PC-3 (cell line): Measurements from ENCODE around the gene TAOK2. TPM values are rescaled to one million over a fixed set of nuclear protein-coding genes. Genes with fewer than 3 reads are reported as not detected.

Experiments used
- ATAC-seq: fragments of 200-7000 bp; cut with Tn5 transposase; 2 replicates; pipeline ENCODE4 v1.9.1; 2020; ENCODE audit warnings: mild to moderate bottlenecking, moderate library complexity
- BruUV-seq: library from RNA; stranded (reverse); fragments of 400-500 nt; replicated peaks from 2 replicates; lab custom pipeline; 2021; lab: Mats Ljungman, UMichigan
- CTCF ChIA-PET: fragments of 300-600 bp; sonication (Branson Sonifier 250); formaldehyde crosslinking; loops from one replicate; lab custom pipeline; 2022; ENCODE audit warnings: antibody characterized with exemption; lab: Charles Lee
- POLR2A ChIA-PET: fragments of 300-600 bp; sonication (Branson Sonifier 250); formaldehyde crosslinking; loops from one replicate; lab custom pipeline; 2022; ENCODE audit warnings: antibody characterized with exemption; ENCODE audit not compliant: unreplicated experiment; lab: Charles Lee
- DNase-seq: peaks from one replicate; pipeline ENCODE4 v3.0.0-alpha.2; 2015
- H2AFZ ChIP-seq: fragments of 300-600 bp; sonication (generic); 2 replicates; pipeline ENCODE4 v1.6.0; 2016; ENCODE audit warnings: antibody characterized with exemption, low read length
- H3F3A ChIP-seq: fragments of 300-600 bp; sonication (generic); one replicate; pipeline ENCODE4 v1.6.0; 2017; ENCODE audit warnings: antibody characterized with exemption, low read length, control low read depth, mild to moderate bottlenecking; ENCODE audit not compliant: unreplicated experiment
- H3K27ac ChIP-seq: fragments of 300-600 bp; sonication (generic); 2 replicates; pipeline ENCODE4 v1.5.1; 2016; ENCODE audit warnings: mild to moderate bottlenecking, low read length
- H3K27me3 ChIP-seq: fragments of 300-600 bp; sonication (generic); 2 replicates; pipeline ENCODE4 v1.6.1; 2016; ENCODE audit warnings: low read length, mixed read lengths
- H3K36me3 ChIP-seq: fragments of 300-600 bp; sonication (generic); 2 replicates; pipeline ENCODE4 v1.6.1; 2016; ENCODE audit warnings: low read depth, mixed run types, low read length, mixed read lengths
- H3K4me1 ChIP-seq: fragments of 300-600 bp; sonication (generic); 2 replicates; pipeline ENCODE4 v1.5.1; 2016; ENCODE audit warnings: low read length; ENCODE audit not compliant: insufficient read depth
- H3K4me2 ChIP-seq: fragments of 300-600 bp; sonication (generic); 2 replicates; pipeline ENCODE4 v1.6.0; 2016; ENCODE audit warnings: low read length
- H3K4me3 ChIP-seq: fragments of 300-600 bp; sonication (generic); 2 replicates; pipeline ENCODE4 v1.5.1; 2016; ENCODE audit warnings: mild to moderate bottlenecking, low read length, mixed read lengths
- H3K79me2 ChIP-seq: fragments of 300-600 bp; sonication (generic); 2 replicates; pipeline ENCODE4 v1.6.1; 2017; ENCODE audit warnings: low read length, mixed read lengths
- H3K9ac ChIP-seq: fragments of 300-600 bp; sonication (generic); 2 replicates; pipeline ENCODE4 v1.6.0; 2016; ENCODE audit warnings: mild to moderate bottlenecking, low read length
- H3K9me2 ChIP-seq: fragments of 300-600 bp; sonication (generic); replicated peaks from 2 replicates; pipeline ENCODE4 v1.6.1; 2016; ENCODE audit warnings: mixed run types, low read length, mixed read lengths
- H3K9me3 ChIP-seq: fragments of 300-600 bp; sonication (generic); 2 replicates; pipeline ENCODE4 v1.6.1; 2016; ENCODE audit warnings: low read length, mixed read lengths
- H4K20me1 ChIP-seq: fragments of 300-600 bp; sonication (generic); 2 replicates; pipeline ENCODE4 v1.6.1; 2016; ENCODE audit warnings: low read length, mixed read lengths
- CTCF ChIP-seq: fragments of 300-600 bp; sonication (generic); conservative IDR thresholded peaks from 2 replicates; pipeline ENCODE4 v1.5.1; 2017; ENCODE audit warnings: antibody characterized with exemption, low read depth, mild to moderate bottlenecking, low read length
- EZH2 ChIP-seq: fragments of 300-600 bp; sonication (generic); IDR thresholded peaks from one replicate; pipeline ENCODE4 v1.6.1; 2017; ENCODE audit warnings: antibody characterized with exemption, mild to moderate bottlenecking, low read length; ENCODE audit not compliant: unreplicated experiment
- EZH2phosphoT487 ChIP-seq: fragments of 300-600 bp; sonication (generic); IDR thresholded peaks from 2 replicates; pipeline ENCODE4 v1.6.1; 2018; ENCODE audit warnings: mild to moderate bottlenecking, antibody characterized with exemption, low read length, borderline replicate concordance
- intact Hi-C: fragments of 100-400 bp; cut with micrococcal nuclease; formaldehyde crosslinking; loops from 2 replicates; pipeline ENCODE4 v1.9.0; 2023
- total RNA-seq: library from RNA; depleted of rRNA; stranded (reverse); fragments of >200 nt; gene quantifications from 2 replicates; pipeline ENCODE4 v1.2.3, GENCODE V29; 2014

The TAOK2 gene
- total RNA-seq, 1 experiment from 2014 or later: 34.1 TPM

GRCh38 chr16:30006659-30007377 is 33.1 kb downstream of the TAOK2 start:
- TF ChIP-seq CTCF (no peak), EZH2phosphoT487 (no peak), EZH2 (no peak)
- ChIA-PET CTCF (no interaction called here), POLR2A (no interaction called here)
- Histone ChIP-seq H2AFZ (no peak overlapping the region), H3K4me1 (no peaks in the 10 kb centered on the region), H3F3A (no peaks in the 10 kb centered on the region), H3K36me3 (no peaks in the 10 kb centered on the region), H3K27ac (no peak overlapping the region), H3K27me3 (no peaks in the 10 kb centered on the region), H3K79me2 (no peaks in the 10 kb centered on the region), H3K9me3 (no peaks in the 10 kb centered on the region), H3K4me3 (no peak overlapping the region), H3K4me2 (no peak overlapping the region), H3K9me2 (no peaks in the 10 kb centered on the region), H4K20me1 (no peaks in the 10 kb centered on the region), H3K9ac (no peak overlapping the region)
- BruUV-seq: no TSS peak
- intact Hi-C loops: no loop called here
- ATAC-seq (no peak), DNase-seq (no peak)

- ChIA-PET POLR2A (no interaction called here), CTCF (no interaction called here)
- H2AFZ ChIP-seq: no peak overlapping the region
- no peak overlapping the region for H3K27ac ChIP-seq
- no peaks in the 10 kb centered on the region for H3K79me2 ChIP-seq
- H3K9me2 ChIP-seq: no peaks in the 10 kb centered on the region
- H4K20me1 ChIP-seq: no peaks in the 10 kb centered on the region
- no peaks in the 10 kb centered on the region for H3K36me3 ChIP-seq
- no peaks in the 10 kb centered on the region for H3K9me3 ChIP-seq
- H3K9ac ChIP-seq: no peak overlapping the region
- no peak for DNase-seq
- no peaks in the 10 kb centered on the region for H3F3A ChIP-seq
- TF ChIP-seq EZH2phosphoT487 (no peak), CTCF (no peak), EZH2 (no peak)
- H3K27me3 ChIP-seq: no peaks in the 10 kb centered on the region
- intact Hi-C loops: no loop called here
- no peaks in the 10 kb centered on the region for H3K4me1 ChIP-seq
- ATAC-seq: no peak
- H3K4me3 ChIP-seq: no peak overlapping the region
- no peak overlapping the region for H3K4me2 ChIP-seq
- no TSS peak for BruUV-seq
These were observed 33.8 kb downstream of the TAOK2 start for GRCh38 chr16:30007378-30007895.
